ENCODE data around the gene FAM227A.

Gene FAM227A
- 0.39 to 0.71 (median 0.57) reads per million in 4 donors for total RNA-seq

DNA sequence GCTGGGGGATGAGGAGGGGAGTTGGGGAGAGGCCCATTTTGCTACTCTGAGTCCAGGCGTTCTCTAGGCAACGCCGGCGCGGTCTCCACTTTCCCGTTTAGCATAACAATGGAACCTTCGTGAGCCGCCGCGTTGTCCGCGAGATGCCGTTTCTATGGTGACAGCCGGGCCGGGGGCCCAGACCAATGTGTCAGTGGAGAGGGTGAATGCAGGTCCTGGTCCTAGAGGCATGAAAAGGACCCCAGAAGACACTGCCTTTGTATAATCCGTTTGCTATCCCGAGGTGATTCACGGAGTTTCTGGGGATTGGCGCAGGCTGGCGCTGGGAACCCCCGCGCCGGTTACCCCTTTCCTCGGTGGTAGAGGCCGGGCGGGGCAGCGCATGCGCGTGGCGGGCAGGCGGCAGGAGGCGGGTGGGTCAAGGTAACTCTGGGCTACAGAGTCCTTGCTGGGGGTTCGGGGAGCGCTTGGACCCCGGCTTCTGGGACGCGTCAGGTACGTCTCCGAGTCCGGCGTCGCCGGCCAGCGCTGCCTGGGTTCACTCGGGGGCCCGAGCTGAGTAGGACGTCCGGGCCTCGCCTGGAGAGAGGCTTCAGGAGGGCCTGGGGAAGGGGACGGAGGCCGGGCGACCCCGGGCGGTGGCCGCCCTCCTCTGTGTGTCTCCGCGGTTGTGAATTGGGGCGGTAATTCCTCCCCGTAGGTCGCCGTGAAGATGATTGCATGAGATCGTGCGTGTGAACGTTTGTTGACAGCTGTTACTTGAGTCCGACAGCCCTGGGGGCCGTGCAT lies at the start of gene FAM227A, which contains the start of gene CBY1:
Gene FAM227A, minus strand, starts transcription at position 137 of the 789 bp plus-strand sequence. CDS start 6,224 bp downstream, outside the sequence.
Gene CBY1, plus strand, starts transcription at position 383 of the 789 bp plus-strand sequence. CDS start 11,417 bp downstream, outside the sequence.
- peak; percentile 73 to 82 (median 80) for DNase-seq

DNA sequence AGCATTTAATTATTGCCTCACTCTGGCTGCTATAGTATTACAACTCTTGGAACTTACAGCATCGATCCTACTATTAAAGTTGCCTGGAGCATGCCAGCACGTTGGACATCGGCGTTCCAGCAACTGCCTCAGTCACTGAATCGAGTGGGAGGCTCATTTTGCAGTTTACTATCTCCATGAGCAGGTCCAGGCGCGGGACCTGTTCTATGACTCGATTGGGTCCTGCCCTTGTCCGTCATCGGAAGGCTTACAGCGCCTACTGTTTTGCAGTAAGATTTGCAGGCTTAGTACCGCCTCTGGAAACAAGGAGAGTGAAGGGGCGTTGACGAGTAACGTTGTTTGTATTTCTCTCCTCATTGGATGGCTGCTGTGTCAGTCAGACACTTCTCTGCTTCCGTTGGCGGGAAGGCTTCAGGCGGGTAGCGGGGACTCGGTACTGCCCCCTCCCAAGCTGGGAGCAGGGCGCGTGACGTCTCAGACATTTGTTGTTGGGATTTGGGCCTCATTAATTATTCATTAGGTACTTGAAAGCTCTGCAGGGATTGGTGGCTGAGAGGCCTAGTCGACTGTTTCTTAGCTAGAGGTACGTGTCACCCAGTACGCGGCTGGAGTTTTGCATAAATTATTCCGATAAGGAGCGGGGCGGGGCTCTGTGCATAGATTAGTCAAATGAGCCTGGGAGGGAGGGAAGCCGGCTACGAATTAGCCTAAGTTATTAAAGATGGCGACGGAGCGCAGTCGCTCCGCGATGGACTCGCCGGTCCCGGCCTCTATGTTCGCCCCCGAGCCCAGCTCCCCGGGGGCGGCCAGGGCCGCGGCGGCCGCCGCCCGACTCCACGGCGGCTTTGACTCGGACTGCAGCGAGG lies 49.3 kb upstream of the FAM227A start, which contains the start of gene GTPBP1:
Gene GTPBP1, plus strand, starts transcription at position 710 of the 866 bp plus-strand sequence. Its CDS starts 12 bp downstream, at position 722.
- peak; percentile 94 to 100 (median 97) for DNase-seq

DNA sequence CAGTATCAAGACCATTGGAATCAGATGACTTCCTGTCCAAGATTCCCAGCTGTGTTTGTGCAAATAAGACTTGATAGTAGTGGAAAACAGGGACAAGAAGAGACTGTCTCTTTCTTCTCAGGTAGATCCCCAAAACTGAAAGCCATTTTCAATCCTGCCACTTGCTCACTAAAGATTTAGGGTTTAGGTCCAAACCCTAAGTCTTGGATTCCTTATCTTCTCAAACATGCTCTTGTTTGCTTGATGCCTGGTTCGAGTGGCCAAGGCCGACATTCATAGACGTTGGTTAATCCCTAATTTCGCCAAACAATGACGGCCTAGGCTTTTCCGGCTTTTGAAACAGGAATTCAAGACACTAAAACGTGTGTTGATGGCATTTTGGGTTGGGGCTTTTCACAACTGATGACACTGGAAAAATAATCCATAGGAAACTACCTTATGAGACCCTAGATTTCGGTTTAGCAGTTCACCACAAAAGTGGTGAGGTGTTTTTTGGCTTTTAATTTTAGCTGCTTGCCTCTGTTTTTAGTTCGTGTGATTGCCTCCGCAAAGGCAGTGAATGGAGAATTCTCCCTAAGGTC lies 48.6 kb upstream of the FAM227A start:
- DNase-seq, result no peak

DNA sequence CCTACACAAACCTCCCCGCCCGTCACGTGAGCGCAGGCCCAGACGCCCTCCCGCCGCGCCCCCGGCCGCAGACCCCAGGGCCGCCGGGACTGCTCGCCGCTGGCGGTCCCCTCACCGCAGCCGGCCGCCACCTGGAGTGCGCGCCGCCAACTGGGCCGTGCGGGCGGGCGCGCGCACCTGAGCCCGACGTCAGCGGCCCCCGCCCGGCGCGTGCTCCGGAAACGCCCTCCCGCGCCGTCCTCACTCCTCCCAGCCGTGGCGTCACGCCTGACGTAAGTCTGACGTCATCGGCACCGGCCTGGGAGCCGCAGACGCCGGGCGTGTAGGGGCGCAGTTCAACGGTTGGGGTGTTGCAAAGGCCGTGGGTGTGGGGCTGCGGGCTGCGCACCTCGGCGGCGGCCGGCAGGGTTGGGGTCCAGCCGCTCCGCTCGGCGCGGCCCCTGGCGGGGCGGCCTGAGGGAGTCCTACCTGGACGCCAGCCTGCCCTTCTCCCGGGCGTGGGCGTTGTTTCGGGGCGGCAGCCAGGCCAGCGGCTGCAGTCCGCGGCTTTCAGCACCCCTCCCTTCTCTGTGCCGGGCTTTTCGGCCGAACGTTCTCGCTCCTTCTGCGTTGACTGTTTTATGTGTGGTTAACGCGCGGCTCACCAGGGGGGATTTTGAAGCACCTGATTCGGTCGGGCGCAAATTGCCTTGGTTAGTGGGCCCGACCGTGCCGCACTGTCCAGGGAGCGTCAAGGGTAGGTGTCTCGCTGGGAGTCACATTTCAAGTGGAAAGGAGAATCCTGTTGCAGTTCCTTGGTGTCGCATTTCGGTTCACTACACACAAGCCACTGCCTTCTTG lies 44.8 kb upstream of the FAM227A start, which contains the start of gene JOSD1:
Gene JOSD1, minus strand, starts transcription at position 155 of the 840 bp plus-strand sequence. CDS start 956 bp downstream, outside the sequence.
- peak; percentile 95 to 99 (median 97) for DNase-seq

DNA sequence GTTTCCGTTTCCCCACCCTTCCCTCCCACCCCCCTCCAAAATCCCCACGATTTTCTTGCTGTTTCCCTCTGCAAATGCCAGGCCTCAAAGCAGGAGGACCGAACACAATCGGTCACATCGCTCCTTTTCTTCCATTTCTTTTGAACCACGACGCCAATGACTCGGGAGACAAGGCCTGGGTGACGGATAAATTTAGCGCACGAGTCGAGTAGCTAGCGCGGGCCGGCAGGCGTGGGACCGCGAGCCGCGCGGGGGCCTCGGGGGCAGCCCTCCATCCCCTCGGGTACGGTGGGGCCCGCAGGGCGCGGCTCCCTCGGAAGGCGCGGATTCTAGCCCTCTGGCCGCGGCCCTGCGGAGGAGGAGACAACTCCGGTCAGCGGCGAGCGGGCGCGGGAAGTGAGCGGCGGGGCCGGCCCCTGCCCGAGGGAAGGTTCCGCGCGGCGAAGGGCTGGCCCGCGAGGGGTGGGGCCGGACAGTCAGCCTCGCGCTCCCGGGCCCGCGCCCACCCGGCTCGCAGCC lies 44.1 kb upstream of the FAM227A start:
- DNase-seq, result no peak

DNA sequence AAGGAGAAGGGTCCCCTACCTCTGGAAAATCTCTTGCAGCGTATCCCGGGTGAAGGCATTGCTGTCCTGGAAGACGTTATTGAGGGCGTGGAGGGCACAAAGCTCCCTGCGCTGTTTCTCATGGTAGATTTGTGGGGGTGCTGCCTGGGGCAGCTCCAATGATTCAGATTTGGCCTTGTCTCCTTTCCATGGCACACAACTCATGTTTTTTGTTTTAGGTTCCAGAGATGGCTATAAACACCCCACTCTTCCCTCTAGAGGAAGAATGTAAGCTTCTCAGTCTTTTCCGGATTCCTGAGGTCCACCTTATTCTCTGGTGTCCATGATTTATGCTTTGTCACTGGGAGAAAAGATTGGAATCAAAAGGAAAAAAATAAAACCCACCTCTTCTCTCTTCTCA lies 43.6 kb upstream of the FAM227A start:
- no peak for DNase-seq

DNA sequence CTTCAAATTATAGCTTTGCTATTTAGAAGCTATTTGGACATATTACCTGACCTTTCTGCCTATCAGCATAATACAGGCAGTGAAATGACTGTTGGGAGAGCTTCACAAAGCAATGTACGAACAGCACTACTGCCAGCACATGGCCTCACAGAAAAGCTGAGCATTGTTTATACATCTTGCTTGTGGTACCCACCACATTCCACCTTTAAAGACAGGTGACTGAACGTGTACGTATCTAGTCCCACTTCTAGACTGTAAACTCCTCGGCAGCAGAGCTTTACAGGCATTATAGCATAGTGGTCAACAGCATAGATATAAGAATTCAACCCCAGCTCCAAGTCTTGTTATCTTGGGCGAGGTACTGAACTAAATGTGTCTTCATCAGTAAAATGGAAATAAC lies 43.0 kb upstream of the FAM227A start:
- no peak for DNase-seq

DNA sequence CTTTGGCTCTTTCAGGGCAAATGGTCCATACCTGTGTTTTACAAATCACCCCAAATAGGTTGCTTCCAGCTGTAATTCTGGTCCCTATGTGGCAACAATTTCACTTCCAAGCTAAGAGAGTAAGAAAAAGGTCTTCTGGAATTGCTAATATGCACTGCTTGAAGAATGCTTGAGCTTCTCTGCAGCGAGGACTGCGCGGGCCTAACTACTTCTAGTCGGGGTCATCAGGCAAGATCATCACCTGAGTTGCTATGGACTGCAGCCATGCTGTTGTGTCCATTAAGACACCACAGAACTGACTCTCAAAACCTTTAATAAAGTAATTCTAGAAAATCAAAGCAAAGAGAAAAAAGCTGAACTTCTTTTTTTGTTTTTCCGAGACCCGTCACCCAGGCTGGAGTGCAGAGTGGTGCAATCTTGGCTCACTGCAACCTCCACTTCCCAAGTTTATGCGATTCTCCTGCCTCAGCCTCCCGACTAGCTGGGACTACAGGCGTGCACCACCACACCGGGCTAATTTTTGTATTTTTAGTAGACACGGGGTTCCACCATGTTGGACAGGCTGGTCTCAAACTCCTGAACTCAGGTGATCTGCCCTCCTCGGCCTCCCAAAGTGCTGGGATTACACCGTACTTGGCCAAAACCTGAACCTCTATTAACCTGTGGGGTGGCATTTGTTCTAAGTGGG lies 42.4 kb upstream of the FAM227A start:
- no peak for DNase-seq

DNA sequence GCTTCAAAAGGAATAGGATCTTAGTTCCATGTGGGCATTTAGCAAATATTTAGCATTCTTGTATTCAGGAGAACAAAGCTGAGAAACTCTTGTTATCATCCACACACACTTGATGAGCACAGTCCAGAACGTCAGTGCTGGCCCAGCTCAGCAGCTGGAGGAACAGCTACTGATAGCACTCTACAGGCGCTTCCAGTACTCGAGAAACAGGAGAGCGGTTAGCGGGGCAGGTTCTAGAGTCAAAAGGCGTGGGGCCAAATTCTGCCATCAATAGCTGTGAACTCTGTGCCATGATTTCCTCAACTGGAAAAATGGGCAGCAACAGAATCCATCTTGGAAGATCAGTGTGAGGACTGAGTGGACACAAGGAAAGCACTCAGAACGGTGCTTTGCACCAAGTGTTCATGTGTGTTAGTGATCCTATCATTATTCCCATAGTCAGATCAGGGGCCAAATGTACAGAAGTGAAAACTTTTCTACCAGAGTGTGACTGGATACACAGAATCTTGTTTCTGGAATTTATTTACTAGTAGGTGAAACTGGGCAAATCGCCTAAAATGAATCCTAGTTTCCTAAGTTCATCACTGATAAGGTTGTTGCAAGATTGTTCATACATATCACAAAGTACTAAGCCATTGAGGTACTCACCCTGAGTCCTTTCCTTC lies 41.4 kb upstream of the FAM227A start:
- no peak for DNase-seq

DNA sequence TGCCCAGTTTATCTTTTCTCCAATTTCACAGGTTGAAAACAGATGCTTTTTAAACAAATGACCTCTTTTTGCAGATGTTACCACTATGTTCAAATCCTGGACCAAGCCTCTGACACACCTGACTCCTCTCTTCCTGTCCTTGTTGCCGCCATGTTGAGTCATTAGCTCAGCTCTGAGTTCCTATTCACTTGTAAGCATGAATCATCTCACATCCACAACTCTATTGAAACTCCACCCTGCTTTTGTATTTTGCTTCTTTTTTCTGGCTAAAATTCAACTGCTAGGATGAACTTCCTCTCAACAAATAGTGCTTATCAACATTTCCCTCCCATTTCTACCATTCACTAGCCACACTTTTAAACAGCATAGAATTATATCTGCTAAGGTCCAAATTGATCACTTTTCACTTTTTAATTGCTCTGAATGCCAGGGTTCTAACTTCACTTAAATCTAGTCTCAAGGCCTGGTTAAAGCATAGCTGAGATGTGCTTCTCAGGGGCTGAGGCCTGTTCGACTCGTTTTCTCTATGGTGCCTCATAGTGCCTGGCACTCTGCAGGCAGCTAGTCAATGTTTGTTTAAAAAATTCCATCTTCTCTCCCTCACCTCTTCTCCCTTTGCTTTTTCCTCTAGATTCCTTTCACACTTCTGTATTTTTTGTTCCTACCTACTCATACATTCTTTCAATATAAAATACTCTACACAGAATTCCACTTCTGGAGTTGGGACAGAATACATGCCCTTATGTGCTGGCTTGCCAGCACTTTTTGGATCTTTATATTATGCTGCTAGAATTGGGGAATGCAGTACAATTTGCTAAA lies 40.6 kb upstream of the FAM227A start:
- peak in 1 of 5 donors; percentile 67 for DNase-seq

DNA sequence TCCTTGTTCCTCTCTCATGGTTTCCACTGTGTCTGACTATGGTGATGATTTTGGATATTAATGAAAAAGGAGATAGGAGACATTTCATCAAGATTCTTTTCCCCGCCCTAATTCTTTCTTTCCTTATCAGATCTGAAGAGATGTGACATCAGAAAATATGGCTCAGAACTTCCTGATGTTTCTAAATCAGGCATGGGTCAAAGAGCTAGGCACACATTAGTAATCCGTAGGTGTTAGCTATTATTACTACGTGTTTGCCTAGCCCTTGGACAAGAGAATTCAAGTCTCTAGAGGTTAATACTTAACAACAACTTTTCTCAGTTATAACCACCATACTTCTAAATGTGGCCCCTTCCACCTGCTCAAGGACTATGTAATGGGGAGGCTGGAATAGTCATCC lies 38.7 kb upstream of the FAM227A start:
- no peak for DNase-seq

DNA sequence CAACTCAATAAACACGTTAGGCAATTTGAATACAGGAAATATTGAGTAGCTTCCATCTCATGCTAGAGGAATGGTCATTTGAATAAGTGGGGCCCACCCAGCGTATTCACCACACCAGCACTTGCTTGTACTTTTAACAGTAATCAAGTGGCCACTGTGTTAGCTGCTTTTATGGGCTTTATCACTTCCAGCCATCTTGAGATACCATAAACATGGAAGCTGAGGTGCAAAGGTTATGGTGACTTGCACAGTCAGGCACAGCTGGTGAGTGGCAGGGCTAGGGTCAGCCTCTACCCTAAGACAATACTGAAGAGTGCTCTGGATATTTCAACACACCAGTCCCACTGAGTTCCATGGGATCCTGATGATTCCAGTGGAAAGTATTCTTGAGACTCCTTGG lies 37.9 kb upstream of the FAM227A start:
- no peak for DNase-seq

DNA sequence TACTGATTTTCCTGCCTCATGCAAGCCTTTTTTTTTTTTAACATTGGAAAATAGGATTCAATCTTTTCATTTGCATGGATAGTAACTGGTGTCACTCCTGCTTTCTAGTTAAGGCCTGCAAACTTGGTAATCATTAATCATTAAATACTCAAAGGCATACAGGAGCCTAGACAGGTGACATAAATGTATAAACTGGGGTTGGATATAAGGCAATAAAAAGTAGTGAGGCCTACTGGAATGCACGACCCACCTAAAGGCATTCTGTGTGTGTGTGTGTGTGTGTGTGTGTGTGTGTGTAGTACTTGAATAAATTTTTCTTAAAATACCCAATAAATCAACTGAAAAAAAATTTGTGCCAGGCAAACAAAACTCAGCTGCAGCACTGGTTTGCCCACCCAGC lies 33.5 kb upstream of the FAM227A start:
- no peak for DNase-seq

DNA sequence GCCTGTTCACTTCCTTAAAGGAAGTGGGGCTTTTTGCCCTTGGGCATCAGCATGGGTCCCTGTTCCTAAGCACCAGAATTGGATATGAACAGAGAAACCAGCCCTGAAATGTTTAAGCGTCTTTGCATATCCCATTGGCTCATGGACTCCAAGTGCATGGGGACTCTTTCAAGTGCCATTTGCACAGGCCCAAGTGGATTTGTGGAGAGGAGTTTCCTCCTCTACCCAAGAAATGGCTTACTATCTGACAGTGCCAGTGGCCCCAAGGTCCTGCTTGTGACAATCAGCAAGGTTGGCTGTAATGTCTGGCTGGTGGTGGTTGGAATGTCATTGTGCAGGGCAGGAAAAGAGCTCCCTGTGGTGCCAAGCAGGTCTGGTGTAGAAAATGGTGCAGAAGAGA lies 29.6 kb upstream of the FAM227A start:
- DNase-seq, result no peak

DNA sequence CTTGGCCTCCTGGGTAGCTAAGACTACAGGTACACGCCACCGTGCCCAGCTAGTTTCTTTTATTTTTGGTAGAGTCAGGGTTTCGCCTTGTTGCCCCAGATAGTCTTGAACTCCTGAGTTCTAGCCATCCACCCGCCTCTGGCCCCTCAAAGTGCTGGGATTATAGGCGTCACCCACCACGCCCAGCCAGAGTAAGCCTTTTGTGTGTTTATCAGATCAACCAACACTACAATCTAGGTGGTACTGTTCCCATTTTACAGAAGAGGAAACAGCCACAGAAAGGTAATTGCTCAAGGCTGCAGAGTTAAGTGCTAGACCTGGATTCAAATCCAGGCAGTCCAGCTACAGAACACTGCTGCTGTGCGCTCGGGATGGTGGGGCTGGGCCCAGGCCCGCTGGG lies 28.7 kb upstream of the FAM227A start:
- no peak for DNase-seq

DNA sequence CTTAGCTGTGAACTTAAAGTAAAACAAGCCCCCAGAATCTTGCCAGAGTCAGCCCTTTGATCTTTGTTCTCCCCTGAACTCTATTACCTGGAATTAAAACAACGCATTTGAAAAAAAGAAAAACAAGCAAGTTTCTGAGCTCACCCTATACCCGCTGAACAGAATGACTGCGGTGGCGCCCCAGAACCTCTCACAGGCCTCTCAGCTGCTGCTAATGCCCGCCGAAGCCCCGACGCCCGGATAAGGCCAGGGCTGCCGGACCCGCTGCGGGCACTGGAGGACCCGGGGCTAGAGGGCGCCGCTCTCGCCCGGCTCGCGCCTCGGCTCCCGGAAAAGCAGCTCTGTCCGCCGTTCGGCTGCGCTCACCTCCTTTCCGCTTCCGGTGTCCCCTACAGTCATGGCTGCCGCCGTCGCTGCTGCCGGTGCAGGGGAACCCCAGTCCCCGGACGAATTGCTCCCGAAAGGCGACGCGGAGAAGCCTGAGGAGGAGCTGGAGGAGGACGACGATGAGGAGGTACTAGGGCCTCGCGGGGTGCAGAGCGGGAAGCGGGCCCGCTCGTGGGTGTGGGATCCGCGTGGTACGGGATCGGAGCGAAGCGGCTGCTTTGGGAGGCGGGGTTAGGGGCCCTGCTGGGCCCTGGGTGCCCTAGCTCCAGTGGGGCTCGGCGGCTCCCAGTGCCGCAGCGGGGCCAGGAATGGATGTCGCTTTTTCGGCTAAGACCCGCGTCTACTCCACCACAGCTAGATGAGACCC lies 25.6 kb upstream of the FAM227A start, which contains the start of gene TOMM22:
Gene TOMM22, plus strand, starts transcription at position 376 of the 754 bp plus-strand sequence. Its CDS starts 22 bp downstream, at position 398.
- peak; percentile 70 to 85 (median 77) for DNase-seq

DNA sequence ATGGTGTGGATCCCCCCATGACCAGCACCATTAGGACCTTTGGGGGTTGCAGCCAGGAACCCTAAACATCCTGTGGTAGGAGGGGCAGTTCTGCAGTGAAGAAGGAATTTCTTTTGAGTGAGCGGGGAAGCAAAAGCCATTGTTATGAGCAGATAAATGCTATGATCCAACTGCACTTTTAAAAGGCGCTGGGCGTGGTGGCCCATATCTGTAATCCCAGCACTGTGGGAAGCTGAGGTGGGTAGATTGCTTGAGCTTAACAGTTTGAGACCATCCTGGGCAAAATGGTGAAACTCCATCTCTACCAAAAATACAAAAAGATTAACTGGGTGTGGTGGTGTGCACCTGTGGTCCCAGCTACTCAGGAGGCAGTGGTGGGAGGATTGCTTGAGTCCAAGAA lies 19.6 kb upstream of the FAM227A start:
- no peak for DNase-seq

DNA sequence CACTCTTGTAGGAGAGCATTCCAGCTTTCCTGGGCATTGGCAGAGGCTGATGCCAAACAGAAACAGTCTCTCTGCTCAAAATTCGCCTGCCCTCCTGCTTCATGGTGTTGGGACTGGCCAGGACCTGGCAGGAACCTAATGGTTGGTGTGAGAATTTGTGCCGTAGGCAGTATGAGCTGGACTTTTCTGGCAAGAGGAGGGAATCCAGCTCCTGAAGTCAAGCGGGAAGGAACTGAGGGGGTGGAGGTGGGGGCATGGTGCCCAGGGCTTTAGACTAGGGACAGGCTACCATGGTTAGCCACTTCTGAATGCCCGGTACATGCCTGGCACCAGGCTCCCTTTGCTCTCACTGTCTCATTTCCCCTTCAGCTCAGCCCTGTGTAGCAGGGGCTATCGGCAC lies 18.7 kb upstream of the FAM227A start:
- no peak for DNase-seq

Measured in T-helper 1 cell (primary cell).